Natural killer cell treated with Interleukin-12 subunit alpha and Interleukin-12 subunit beta and Interleukin-15 and Interleukin-18, amount 100 ng/mL, for 72 hours (primary cell): ENCODE data around the gene THRA. TPM values are rescaled to one million over a fixed set of nuclear protein-coding genes. Genes with fewer than 3 reads are reported as not detected.
A peak's percentile ranks its signal among the peaks of the same experiment; 100 is the strongest.

Experiments
- ATAC-seq, 2 donors: fragments of 150-1000 bp; cut with Tn5 transposase in 1 of 2; sonication (Bioruptor Pico), chemical (Tn5 transposase) in 1 of 2; 2 replicates each; pipeline ENCODE4 v1.10.0; 2021
- DNase-seq: peaks from one replicate; pipeline ENCODE4 v3.0.0; 2022; ENCODE audit warnings: low spot score
- H3K27ac Mint-ChIP-seq, 2 donors: 1 replicate in 1 of 2; 2 replicates in 1 of 2; pipeline ENCODE4 v1.8.0; 2022; ENCODE audit warnings: mixed read lengths in 2 of 2, mild to moderate bottlenecking in 1 of 2, moderate library complexity in 1 of 2
- H3K27me3 Mint-ChIP-seq, 2 donors: 1 replicate in 1 of 2; 2 replicates in 1 of 2; pipeline ENCODE4 v1.8.0; 2022; ENCODE audit warnings: mixed read lengths in 2 of 2
- H3K36me3 Mint-ChIP-seq: one replicate; pipeline ENCODE4 v1.8.0; 2022; ENCODE audit warnings: mixed read lengths
- H3K4me1 Mint-ChIP-seq, 2 donors: 1 replicate in 1 of 2; 2 replicates in 1 of 2; pipeline ENCODE4 v1.8.0; 2022; ENCODE audit warnings: low read depth in 2 of 2, mixed read lengths in 2 of 2, mild to moderate bottlenecking in 1 of 2
- H3K4me3 Mint-ChIP-seq: one replicate; pipeline ENCODE4 v1.8.0; 2022; ENCODE audit warnings: mixed read lengths
- H3K9me3 Mint-ChIP-seq: 2 replicates; pipeline ENCODE4 v1.8.0; 2022; ENCODE audit warnings: mixed read lengths
- total RNA-seq, 2 donors: library from RNA; stranded (reverse); gene quantifications; one replicate each; pipeline ENCODE4 v1.2.3, GENCODE V29; 2022

Gene THRA
- total RNA-seq, 2 donors from 2014 or later = 4.9 to 10.9 TPM

- Mint-ChIP-seq H3K27me3 (peaks cover 0 to 6% of the 10 kb centered on the region in 2 donors), H3K9me3 (no peaks in the 10 kb centered on the region), H3K36me3 (no peaks in the 10 kb centered on the region), H3K4me1 (peaks cover 62% of the 10 kb centered on the region in 2 donors), H3K27ac (peak overlapping the region; percentile 7 to 90), H3K4me3 (no peak overlapping the region)
- ATAC-seq = no peak
- DNase-seq = no peak
Observed at GRCh38 chr17:40065769-40066510, 3.2 kb downstream of the THRA start.

DNA sequence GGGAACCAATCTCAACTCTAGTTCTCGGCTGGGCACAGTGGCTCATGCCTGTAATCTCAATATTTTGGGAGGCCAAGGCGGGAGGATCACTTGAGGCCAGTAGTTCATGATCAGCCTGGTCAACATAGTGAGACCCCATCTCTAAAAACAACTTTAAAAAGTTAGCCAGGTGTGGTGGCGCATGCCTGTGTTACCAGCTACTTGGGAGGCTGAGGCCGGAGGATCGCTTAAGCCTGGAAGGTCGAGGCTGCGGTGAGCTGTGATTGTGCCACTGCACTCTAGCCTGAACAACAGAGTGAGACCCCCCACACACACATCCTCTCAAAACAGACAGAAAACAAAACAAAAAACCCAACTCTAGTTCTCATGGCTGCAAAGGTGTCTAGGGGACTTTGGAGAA is 4.9 kb downstream of the THRA start:
- DNase-seq = no peak
- H3K36me3 Mint-ChIP-seq = no peaks in the 10 kb centered on the region
- H3K27me3 Mint-ChIP-seq = no peaks in the 10 kb centered on the region
- H3K9me3 Mint-ChIP-seq = no peaks in the 10 kb centered on the region
- peak overlapping the region; percentile 52 to 90 for H3K27ac Mint-ChIP-seq
- peak overlapping the region; percentile 86 for H3K4me3 Mint-ChIP-seq
- peaks cover 52 to 57% of the 10 kb centered on the region in 2 donors for H3K4me1 Mint-ChIP-seq
- no peak for ATAC-seq

- Mint-ChIP-seq H3K9me3 (no peaks in the 10 kb centered on the region), H3K27ac (peak overlapping the region; percentile 87 to 90), H3K4me3 (peak overlapping the region; percentile 86), H3K27me3 (no peaks in the 10 kb centered on the region), H3K36me3 (no peaks in the 10 kb centered on the region), H3K4me1 (peaks cover 52 to 57% of the 10 kb centered on the region in 2 donors)
- DNase-seq = no peak
- ATAC-seq = no peak
Observed at GRCh38 chr17:40068129-40068581, 5.4 kb downstream of the THRA start.

- H3K36me3 Mint-ChIP-seq = no peaks in the 10 kb centered on the region
- H3K27ac Mint-ChIP-seq = peak overlapping the region; percentile 87 to 90
- no peaks in the 10 kb centered on the region for H3K27me3 Mint-ChIP-seq
- H3K4me1 Mint-ChIP-seq = peaks cover 52 to 57% of the 10 kb centered on the region in 2 donors
- H3K9me3 Mint-ChIP-seq = no peaks in the 10 kb centered on the region
- peak overlapping the region; percentile 86 for H3K4me3 Mint-ChIP-seq
- DNase-seq (no peak), ATAC-seq (no peak)
Observed at GRCh38 chr17:40068584-40068916, 5.8 kb downstream of the THRA start.

DNA sequence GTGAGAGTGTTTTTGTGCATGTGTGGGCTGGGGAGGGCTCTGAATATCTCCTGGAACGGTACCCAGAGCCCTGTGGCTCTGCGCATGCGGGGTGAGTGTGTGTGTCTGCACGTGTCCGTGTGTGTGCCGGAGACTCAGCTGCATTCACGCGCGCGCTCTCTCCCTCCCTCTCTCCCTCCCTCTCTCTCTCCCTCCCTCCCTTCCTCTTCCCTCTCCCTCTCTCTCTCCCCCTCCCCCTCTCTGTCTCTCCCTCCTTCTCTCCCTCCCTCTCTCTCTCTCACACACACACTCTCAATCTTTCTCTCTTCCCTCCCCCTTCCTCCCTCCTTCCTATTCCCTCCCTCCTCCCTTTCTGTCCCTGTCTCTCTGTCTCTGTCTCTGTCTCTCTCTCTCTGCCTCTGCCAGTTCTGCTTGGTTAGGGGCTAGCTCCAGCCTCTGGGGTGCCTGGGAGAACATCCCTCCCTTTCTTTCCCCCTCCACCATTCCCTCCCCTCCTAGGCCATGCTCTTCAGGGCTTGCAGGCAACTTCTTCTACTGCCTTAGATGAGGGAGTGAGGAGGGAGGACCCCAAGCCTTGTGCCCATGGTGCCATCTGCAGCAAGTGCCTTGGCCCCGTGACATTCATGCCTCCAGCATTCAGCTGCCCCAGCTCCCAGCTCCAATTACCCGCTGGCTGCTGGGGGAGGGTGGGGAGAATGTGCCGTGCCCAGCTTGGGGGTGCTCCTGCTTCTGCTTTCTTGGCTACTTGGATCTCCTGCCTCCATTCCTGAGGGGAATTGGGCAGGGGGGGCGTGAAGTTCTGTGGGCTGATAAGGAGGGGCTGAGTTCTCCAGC is 6.4 kb downstream of the THRA start:
- Mint-ChIP-seq H3K4me3 (peak overlapping the region; percentile 86), H3K27me3 (no peaks in the 10 kb centered on the region), H3K9me3 (no peaks in the 10 kb centered on the region), H3K27ac (peak overlapping the region; percentile 87 to 90), H3K36me3 (no peaks in the 10 kb centered on the region), H3K4me1 (peaks cover 52 to 55% of the 10 kb centered on the region in 2 donors)
- peak; percentile 75 for DNase-seq
- ATAC-seq = peak; percentile 68 to 73

GRCh38 chr17:40069751-40070708 is 7.3 kb downstream of the THRA start:
- Mint-ChIP-seq H3K27ac (peak overlapping the region; percentile 87 to 90), H3K4me1 (peaks cover 43 to 51% of the 10 kb centered on the region in 2 donors), H3K4me3 (peak overlapping the region; percentile 86), H3K36me3 (no peaks in the 10 kb centered on the region), H3K9me3 (no peaks in the 10 kb centered on the region), H3K27me3 (no peaks in the 10 kb centered on the region)
- peak; percentile 22 to 31 for ATAC-seq
- no peak for DNase-seq

- H3K36me3 Mint-ChIP-seq = no peaks in the 10 kb centered on the region
- no peaks in the 10 kb centered on the region for H3K9me3 Mint-ChIP-seq
- H3K4me3 Mint-ChIP-seq = no peak overlapping the region
- ATAC-seq (no peak), DNase-seq (no peak)
- H3K27me3 Mint-ChIP-seq = no peaks in the 10 kb centered on the region
- peaks cover 41 to 51% of the 10 kb centered on the region in 2 donors for H3K4me1 Mint-ChIP-seq
- peak overlapping the region; percentile 87 to 90 for H3K27ac Mint-ChIP-seq
Observed at GRCh38 chr17:40070709-40071312, 8.0 kb downstream of the THRA start.

DNA sequence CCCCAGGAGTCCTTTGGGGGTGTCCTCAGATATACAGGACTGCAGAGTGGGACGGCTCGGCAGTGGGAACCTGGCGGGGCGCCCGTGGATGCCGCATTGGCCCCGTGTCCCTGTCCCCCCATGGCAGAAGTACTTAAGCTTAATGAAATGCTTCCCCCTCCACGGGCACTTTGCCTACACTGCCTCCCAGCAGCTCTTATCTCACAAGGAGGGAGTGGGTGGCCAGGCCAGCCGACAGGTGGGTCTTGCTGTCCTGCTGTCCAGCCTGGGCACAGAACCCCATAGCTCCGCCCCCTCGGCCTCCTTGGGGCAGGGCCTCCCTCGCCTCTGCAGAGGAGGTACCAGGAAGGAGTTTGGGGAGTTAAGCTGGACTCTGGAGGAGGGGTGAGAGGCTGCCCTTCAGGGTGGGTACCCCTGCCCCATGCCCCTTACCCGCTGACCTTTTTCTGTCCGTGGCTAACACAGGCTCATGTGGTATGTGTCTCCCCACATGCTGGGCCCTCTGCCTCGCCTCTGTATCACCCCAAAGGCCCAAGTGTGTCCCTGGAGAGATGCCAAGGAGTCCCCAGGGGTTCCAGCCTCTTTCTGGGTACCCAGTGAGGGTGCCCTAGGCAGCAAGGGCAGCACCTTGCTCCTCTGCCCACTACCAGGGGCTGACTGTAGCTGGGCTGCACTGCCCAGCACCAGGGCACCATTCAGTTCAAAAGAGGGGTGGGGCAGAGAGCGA is 8.7 kb downstream of the THRA start:
- DNase-seq = no peak
- Mint-ChIP-seq H3K27ac (peak overlapping the region in 1 of 2 donors; percentile 90), H3K36me3 (no peaks in the 10 kb centered on the region), H3K4me3 (no peak overlapping the region), H3K9me3 (no peaks in the 10 kb centered on the region), H3K4me1 (peaks cover 45 to 58% of the 10 kb centered on the region in 2 donors), H3K27me3 (no peaks in the 10 kb centered on the region)
- no peak for ATAC-seq

- no peak for DNase-seq
- no peaks in the 10 kb centered on the region for H3K9me3 Mint-ChIP-seq
- no peak overlapping the region for H3K27ac Mint-ChIP-seq
- peaks cover 43 to 60% of the 10 kb centered on the region in 2 donors for H3K4me1 Mint-ChIP-seq
- H3K27me3 Mint-ChIP-seq = no peaks in the 10 kb centered on the region
- H3K4me3 Mint-ChIP-seq = no peak overlapping the region
- no peak for ATAC-seq
- H3K36me3 Mint-ChIP-seq = no peaks in the 10 kb centered on the region
Observed at GRCh38 chr17:40072040-40072734, 9.4 kb downstream of the THRA start.

DNA sequence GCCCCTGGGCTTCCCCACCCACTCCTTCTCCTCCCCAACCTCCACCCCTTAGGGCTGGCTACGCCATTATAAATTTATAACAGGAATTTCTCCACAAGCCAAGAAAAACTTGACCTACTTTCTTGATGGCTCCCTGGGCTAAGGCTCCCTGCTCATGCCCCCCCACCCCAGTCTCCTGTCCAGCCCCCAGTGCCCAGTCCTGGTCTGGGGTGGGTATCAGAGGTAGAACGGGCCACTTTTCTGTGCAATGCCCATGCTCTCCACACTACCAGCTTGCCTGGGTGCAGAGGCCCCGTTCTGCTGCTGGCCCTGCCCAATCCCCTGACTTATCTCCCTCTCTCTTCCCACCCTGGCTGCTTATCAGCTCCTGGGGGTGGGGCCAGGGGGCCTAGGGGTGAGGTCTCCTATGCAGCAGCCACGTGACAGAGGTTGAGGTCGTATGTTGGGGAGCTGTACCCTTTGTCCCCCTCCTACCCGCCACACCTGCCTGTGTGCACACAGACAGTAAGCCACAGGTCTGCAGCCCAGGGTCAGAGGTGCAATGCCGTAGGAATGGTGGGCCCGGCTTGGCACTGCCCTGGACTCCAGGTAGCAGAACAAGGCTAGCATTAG is 10.1 kb downstream of the THRA start:
- no peaks in the 10 kb centered on the region for H3K9me3 Mint-ChIP-seq
- no peak for DNase-seq
- H3K27ac Mint-ChIP-seq = no peak overlapping the region
- H3K36me3 Mint-ChIP-seq = no peaks in the 10 kb centered on the region
- no peaks in the 10 kb centered on the region for H3K27me3 Mint-ChIP-seq
- peaks cover 36 to 60% of the 10 kb centered on the region in 2 donors for H3K4me1 Mint-ChIP-seq
- no peak overlapping the region for H3K4me3 Mint-ChIP-seq
- no peak for ATAC-seq

GRCh38 chr17:40073454-40074174 is 10.8 kb downstream of the THRA start:
- Mint-ChIP-seq H3K4me1 (peaks cover 33 to 55% of the 10 kb centered on the region in 2 donors), H3K4me3 (no peak overlapping the region), H3K36me3 (no peaks in the 10 kb centered on the region), H3K27ac (peak overlapping the region in 1 of 2 donors; percentile 73), H3K27me3 (no peaks in the 10 kb centered on the region), H3K9me3 (no peaks in the 10 kb centered on the region)
- ATAC-seq (no peak), DNase-seq (no peak)
